ENCODE data around the gene TUBGCP6. TPM values are rescaled to one million over a fixed set of nuclear protein-coding genes. Genes with fewer than 3 reads are reported as not detected.

Gene TUBGCP6
- total RNA-seq, 1 donor from 2014 or later = 17.2 TPM

DNA sequence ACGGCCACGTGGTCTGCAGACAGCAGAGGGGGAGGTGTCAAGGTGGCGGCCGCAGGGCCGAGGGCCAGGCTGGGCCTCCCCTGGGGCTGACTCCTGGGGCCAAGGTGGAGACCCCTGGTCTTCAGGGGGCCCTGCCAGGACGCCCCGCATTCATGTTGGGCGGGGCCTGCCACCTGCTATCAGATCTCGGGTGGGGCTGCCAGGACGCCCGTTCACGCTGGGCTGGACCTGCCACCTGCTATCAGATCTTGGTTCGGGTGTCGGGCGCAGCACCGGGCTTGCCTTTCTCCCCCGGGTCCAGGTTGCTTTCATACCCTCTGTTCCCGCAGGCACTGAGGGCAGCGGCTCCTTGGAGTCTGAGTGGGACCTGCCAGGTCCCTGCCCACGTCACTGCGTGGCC, 41.5 kb upstream of the TUBGCP6 start:
- Histone ChIP-seq H3K4me1 (ENCODE audit: control insufficient read depth in 3 of 3, insufficient read depth in 3 of 3, low read length in 3 of 3) (no peaks in the 10 kb centered on the region), H3K9me3 (ENCODE audit: control insufficient read depth in 3 of 3, low read length in 3 of 3) (no peaks in the 10 kb centered on the region), H3K27me3 (ENCODE audit: control insufficient read depth in 3 of 3, insufficient read depth in 3 of 3, low read length in 3 of 3) (peaks cover 0 to 2% (median 0%) of the 10 kb centered on the region in 3 donors), H3K36me3 (ENCODE audit: control insufficient read depth in 3 of 3, insufficient read depth in 3 of 3, low read length in 3 of 3) (peaks cover 30 to 40% (median 31%) of the 10 kb centered on the region in 3 donors), H3K27ac (ENCODE audit: low read depth, low read length) (no peak overlapping the region), H3K4me3 (ENCODE audit: low read length in 3 of 3) (no peak overlapping the region), H3K9ac (ENCODE audit: low read depth in 1 of 3, low read length in 3 of 3) (no peak overlapping the region)

GRCh38 chr22:50285568-50286229, 40.9 kb upstream of the TUBGCP6 start:
- Histone ChIP-seq H3K9me3 (ENCODE audit: control insufficient read depth in 3 of 3, low read length in 3 of 3) (no peaks in the 10 kb centered on the region), H3K4me3 (ENCODE audit: low read length in 3 of 3) (no peak overlapping the region), H3K36me3 (ENCODE audit: control insufficient read depth in 3 of 3, insufficient read depth in 3 of 3, low read length in 3 of 3) (peaks cover 36 to 45% (median 36%) of the 10 kb centered on the region in 3 donors), H3K4me1 (ENCODE audit: control insufficient read depth in 3 of 3, insufficient read depth in 3 of 3, low read length in 3 of 3) (no peaks in the 10 kb centered on the region), H3K27me3 (ENCODE audit: control insufficient read depth in 3 of 3, insufficient read depth in 3 of 3, low read length in 3 of 3) (no peaks in the 10 kb centered on the region), H3K9ac (ENCODE audit: low read depth in 1 of 3, low read length in 3 of 3) (no peak overlapping the region), H3K27ac (ENCODE audit: low read depth, low read length) (no peak overlapping the region)

GRCh38 chr22:50284479-50284878, 39.7 kb upstream of the TUBGCP6 start:
- Histone ChIP-seq H3K9ac (ENCODE audit: low read depth in 1 of 3, low read length in 3 of 3) (no peak overlapping the region), H3K4me3 (ENCODE audit: low read length in 3 of 3) (no peak overlapping the region), H3K36me3 (ENCODE audit: control insufficient read depth in 3 of 3, insufficient read depth in 3 of 3, low read length in 3 of 3) (peaks cover 35 to 44% (median 35%) of the 10 kb centered on the region in 3 donors), H3K4me1 (ENCODE audit: control insufficient read depth in 3 of 3, insufficient read depth in 3 of 3, low read length in 3 of 3) (no peaks in the 10 kb centered on the region), H3K9me3 (ENCODE audit: control insufficient read depth in 3 of 3, low read length in 3 of 3) (no peaks in the 10 kb centered on the region), H3K27ac (ENCODE audit: low read depth, low read length) (no peak overlapping the region), H3K27me3 (ENCODE audit: control insufficient read depth in 3 of 3, insufficient read depth in 3 of 3, low read length in 3 of 3) (no peaks in the 10 kb centered on the region)

DNA sequence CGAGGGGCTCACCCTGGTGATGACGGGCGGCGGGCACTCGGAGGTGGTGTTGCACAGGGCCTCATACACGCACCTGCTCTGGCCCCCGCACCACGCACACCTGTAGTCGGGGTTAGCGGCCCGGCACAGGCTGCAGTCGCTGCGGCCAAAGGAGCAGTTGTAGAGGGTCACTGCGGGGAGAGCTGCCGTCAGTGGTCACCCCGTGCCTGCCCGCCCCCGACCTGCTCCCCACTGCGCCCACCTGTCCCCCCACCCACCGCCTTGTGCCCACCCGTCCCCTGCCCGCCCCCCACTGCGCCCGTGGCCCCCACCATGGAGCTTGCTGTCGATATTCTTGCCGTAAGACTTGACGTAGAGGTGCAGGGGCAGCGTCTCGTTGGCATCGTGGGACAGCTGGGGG, 39.0 kb upstream of the TUBGCP6 start:
- no peaks in the 10 kb centered on the region for H3K4me1 ChIP-seq (ENCODE audit: control insufficient read depth in 3 of 3, insufficient read depth in 3 of 3, low read length in 3 of 3)
- H3K9me3 ChIP-seq (ENCODE audit: control insufficient read depth in 3 of 3, low read length in 3 of 3) = no peaks in the 10 kb centered on the region
- H3K36me3 ChIP-seq (ENCODE audit: control insufficient read depth in 3 of 3, insufficient read depth in 3 of 3, low read length in 3 of 3) = peaks cover 28 to 44% (median 29%) of the 10 kb centered on the region in 3 donors
- no peak overlapping the region for H3K27ac ChIP-seq (ENCODE audit: low read depth, low read length)
- H3K9ac ChIP-seq (ENCODE audit: low read depth in 1 of 3, low read length in 3 of 3) = no peak overlapping the region
- H3K27me3 ChIP-seq (ENCODE audit: control insufficient read depth in 3 of 3, insufficient read depth in 3 of 3, low read length in 3 of 3) = no peaks in the 10 kb centered on the region
- no peak overlapping the region for H3K4me3 ChIP-seq (ENCODE audit: low read length in 3 of 3)

DNA sequence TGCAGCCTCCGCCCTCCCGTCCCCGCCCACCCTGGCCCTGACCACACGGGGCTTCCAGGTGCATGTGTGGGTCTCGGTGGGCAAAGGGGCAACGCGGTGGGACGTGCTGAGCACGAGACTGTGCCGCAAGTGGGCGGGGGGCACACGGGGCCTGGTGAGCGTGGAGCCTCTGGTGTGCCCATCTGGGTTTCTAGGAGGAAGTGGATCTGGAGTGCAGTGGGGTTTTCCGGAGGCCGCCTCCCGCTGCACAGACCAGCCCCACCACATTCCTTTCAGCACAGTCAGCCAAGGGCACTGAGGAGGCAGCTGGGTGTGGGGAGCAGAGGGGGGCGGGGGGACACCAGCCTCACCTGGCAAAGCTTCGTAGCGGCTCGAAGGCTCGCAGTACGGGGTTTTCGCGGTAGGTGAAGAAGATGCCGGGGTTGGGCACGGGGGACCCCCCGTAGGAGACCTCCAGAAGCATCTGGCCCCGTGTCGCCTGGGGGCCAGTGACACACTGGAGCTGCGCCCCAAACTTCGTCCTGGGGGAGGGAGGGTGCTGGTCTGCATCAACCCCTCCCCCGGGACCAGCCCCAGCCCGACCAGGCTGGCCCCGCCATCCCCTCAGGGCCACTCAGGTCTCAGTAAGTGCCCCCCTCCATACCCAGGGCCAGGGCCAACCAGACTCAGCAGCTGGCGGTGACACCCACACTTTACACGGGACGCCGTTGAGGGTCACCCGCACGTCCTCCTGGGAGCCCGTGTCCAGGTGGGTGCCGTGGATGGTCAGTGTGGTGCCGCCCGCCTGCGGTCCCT, 37.7 kb upstream of the TUBGCP6 start:
- no peak overlapping the region for H3K4me3 ChIP-seq (ENCODE audit: low read length in 3 of 3)
- H3K27ac ChIP-seq (ENCODE audit: low read depth, low read length) = no peak overlapping the region
- no peak overlapping the region for H3K9ac ChIP-seq (ENCODE audit: low read depth in 1 of 3, low read length in 3 of 3)
- no peaks in the 10 kb centered on the region for H3K4me1 ChIP-seq (ENCODE audit: control insufficient read depth in 3 of 3, insufficient read depth in 3 of 3, low read length in 3 of 3)
- H3K9me3 ChIP-seq (ENCODE audit: control insufficient read depth in 3 of 3, low read length in 3 of 3) = no peaks in the 10 kb centered on the region
- peaks cover 24 to 40% (median 36%) of the 10 kb centered on the region in 3 donors for H3K36me3 ChIP-seq (ENCODE audit: control insufficient read depth in 3 of 3, insufficient read depth in 3 of 3, low read length in 3 of 3)
- H3K27me3 ChIP-seq (ENCODE audit: control insufficient read depth in 3 of 3, insufficient read depth in 3 of 3, low read length in 3 of 3) = no peaks in the 10 kb centered on the region

- H3K27ac ChIP-seq (ENCODE audit: low read depth, low read length) = no peak overlapping the region
Measured at GRCh38 chr22:50281957-50282356, 37.1 kb upstream of the TUBGCP6 start.

DNA sequence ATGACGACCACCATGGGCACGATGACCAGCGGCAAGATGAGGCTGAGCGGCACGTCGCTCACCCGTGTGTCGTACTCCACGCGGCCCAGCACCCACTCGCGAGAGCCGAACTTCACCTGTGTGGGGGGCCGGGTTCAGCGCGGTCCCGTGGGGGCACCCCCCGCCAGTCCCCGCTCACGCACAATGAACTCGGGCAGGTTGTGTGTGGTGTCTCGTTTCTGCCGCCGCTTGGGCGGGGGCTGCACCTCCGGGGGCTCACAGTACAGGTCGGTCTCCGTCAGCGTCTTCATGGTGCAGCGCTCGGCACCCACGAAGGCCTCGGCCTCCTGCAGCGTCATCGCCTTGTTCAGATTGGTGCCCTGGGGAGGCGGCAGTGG, 36.5 kb upstream of the TUBGCP6 start:
- no peaks in the 10 kb centered on the region for H3K4me1 ChIP-seq (ENCODE audit: control insufficient read depth in 3 of 3, insufficient read depth in 3 of 3, low read length in 3 of 3)
- peaks cover 21 to 38% (median 35%) of the 10 kb centered on the region in 3 donors for H3K36me3 ChIP-seq (ENCODE audit: control insufficient read depth in 3 of 3, insufficient read depth in 3 of 3, low read length in 3 of 3)
- no peak overlapping the region for H3K9ac ChIP-seq (ENCODE audit: low read depth in 1 of 3, low read length in 3 of 3)
- H3K9me3 ChIP-seq (ENCODE audit: control insufficient read depth in 3 of 3, low read length in 3 of 3) = no peaks in the 10 kb centered on the region
- H3K27me3 ChIP-seq (ENCODE audit: control insufficient read depth in 3 of 3, insufficient read depth in 3 of 3, low read length in 3 of 3) = no peaks in the 10 kb centered on the region
- no peak overlapping the region for H3K27ac ChIP-seq (ENCODE audit: low read depth, low read length)
- H3K4me3 ChIP-seq (ENCODE audit: low read length in 3 of 3) = no peak overlapping the region

More at GRCh38 chr22:50281957-50282356, 37.1 kb upstream of the TUBGCP6 start:
- Histone ChIP-seq H3K9ac (ENCODE audit: low read depth in 1 of 3, low read length in 3 of 3) (no peak overlapping the region), H3K4me3 (ENCODE audit: low read length in 3 of 3) (no peak overlapping the region), H3K36me3 (ENCODE audit: control insufficient read depth in 3 of 3, insufficient read depth in 3 of 3, low read length in 3 of 3) (peaks cover 24 to 40% (median 36%) of the 10 kb centered on the region in 3 donors), H3K27me3 (ENCODE audit: control insufficient read depth in 3 of 3, insufficient read depth in 3 of 3, low read length in 3 of 3) (no peaks in the 10 kb centered on the region), H3K4me1 (ENCODE audit: control insufficient read depth in 3 of 3, insufficient read depth in 3 of 3, low read length in 3 of 3) (no peaks in the 10 kb centered on the region), H3K9me3 (ENCODE audit: control insufficient read depth in 3 of 3, low read length in 3 of 3) (no peaks in the 10 kb centered on the region)

DNA sequence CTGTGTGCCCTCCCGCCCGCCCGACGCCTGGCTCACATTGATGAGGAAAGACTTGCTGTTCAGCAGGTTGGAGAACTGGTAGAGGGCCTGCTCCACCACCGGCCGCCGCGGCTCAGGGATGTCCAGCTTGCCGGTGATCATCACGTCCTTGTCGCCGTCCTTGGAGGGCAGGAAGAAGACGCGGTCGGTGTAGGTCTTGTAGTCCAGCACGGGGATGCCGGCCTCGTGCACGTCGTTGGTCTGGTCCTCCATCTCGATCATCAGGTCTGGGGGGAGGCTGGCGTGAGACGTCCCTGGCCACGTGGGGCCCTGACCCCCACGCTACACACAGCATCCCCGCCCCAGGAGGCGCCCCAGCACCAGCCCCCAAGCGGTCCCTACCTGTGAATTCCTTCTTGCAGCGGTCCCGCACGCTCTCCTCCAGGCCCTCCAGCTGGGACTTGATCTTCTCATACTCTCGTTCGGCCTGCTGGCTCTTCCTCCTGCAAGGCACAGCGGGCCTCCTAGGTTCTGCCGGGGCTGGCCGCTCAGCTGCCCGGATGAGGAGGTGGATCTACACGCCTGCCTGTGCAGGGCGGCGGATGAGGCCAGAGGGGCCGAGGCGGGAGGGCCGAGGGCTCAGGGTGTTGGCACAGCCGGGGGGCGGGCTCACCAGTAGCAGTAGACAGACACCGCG, 36.0 kb upstream of the TUBGCP6 start:
- Histone ChIP-seq H3K9me3 (ENCODE audit: control insufficient read depth in 3 of 3, low read length in 3 of 3) (no peaks in the 10 kb centered on the region), H3K27ac (ENCODE audit: low read depth, low read length) (no peak overlapping the region), H3K9ac (ENCODE audit: low read depth in 1 of 3, low read length in 3 of 3) (no peak overlapping the region), H3K36me3 (ENCODE audit: control insufficient read depth in 3 of 3, insufficient read depth in 3 of 3, low read length in 3 of 3) (peaks cover 18 to 34% (median 30%) of the 10 kb centered on the region in 3 donors), H3K27me3 (ENCODE audit: control insufficient read depth in 3 of 3, insufficient read depth in 3 of 3, low read length in 3 of 3) (no peaks in the 10 kb centered on the region), H3K4me1 (ENCODE audit: control insufficient read depth in 3 of 3, insufficient read depth in 3 of 3, low read length in 3 of 3) (no peaks in the 10 kb centered on the region), H3K4me3 (ENCODE audit: low read length in 3 of 3) (no peak overlapping the region)

GRCh38 chr22:50280022-50280707, 35.3 kb upstream of the TUBGCP6 start:
- H3K4me3 ChIP-seq (ENCODE audit: low read length in 3 of 3) = no peak overlapping the region
- H3K9ac ChIP-seq (ENCODE audit: low read depth in 1 of 3, low read length in 3 of 3) = no peak overlapping the region
- peaks cover 18 to 32% (median 28%) of the 10 kb centered on the region in 3 donors for H3K36me3 ChIP-seq (ENCODE audit: control insufficient read depth in 3 of 3, insufficient read depth in 3 of 3, low read length in 3 of 3)
- H3K4me1 ChIP-seq (ENCODE audit: control insufficient read depth in 3 of 3, insufficient read depth in 3 of 3, low read length in 3 of 3) = no peaks in the 10 kb centered on the region
- no peaks in the 10 kb centered on the region for H3K27me3 ChIP-seq (ENCODE audit: control insufficient read depth in 3 of 3, insufficient read depth in 3 of 3, low read length in 3 of 3)
- H3K27ac ChIP-seq (ENCODE audit: low read depth, low read length) = no peak overlapping the region
- no peaks in the 10 kb centered on the region for H3K9me3 ChIP-seq (ENCODE audit: control insufficient read depth in 3 of 3, low read length in 3 of 3)
